ENCODE results near the gene ZNF117.

The ZNF117 gene

GRCh38 chr7:65004575-65004974 is 13.7 kb upstream of the ZNF117 start:
- no peak for DNase-seq
- WGBS (ENCODE audit: insufficient coverage) = 100% methylated on average over 1 of the region's 1 CpG
- H3K4me1 ChIP-seq (ENCODE audit: control extremely low read depth in 1 of 4, control insufficient read depth in 4 of 4, insufficient read depth in 4 of 4, low read length in 3 of 4) = peaks cover 6 to 23% (median 14%) of the 10 kb centered on the region in 4 experiments
- peaks cover 6 to 33% (median 29%) of the 10 kb centered on the region in 4 experiments for H3K36me3 ChIP-seq (ENCODE audit: control insufficient read depth in 4 of 4, insufficient read depth in 4 of 4, low read length in 3 of 4)
- CTCF ChIA-PET = no interaction called here
- H3K27ac ChIP-seq (ENCODE audit: insufficient read depth in 1 of 2, low read depth in 1 of 2, low read length in 2 of 2, poor library complexity in 1 of 2, severe bottlenecking in 2 of 2) = no peak overlapping the region
- POLR2A ChIA-PET = no interaction called here
- no peaks in the 10 kb centered on the region for H3K27me3 ChIP-seq (replicated peaks in 2 of 5; ENCODE audit: control insufficient read depth in 4 of 5, insufficient read depth in 5 of 5, low read length in 4 of 5)
- peak overlapping the region in 2 of 7 experiments; percentile 42 to 91 for H3K4me3 ChIP-seq (ENCODE audit: control insufficient read depth in 1 of 7, extremely low read depth in 1 of 7, insufficient read depth in 4 of 7, low read depth in 2 of 7, low read length in 6 of 7)
- peaks cover 4 to 43% (median 23%) of the 10 kb centered on the region in 5 experiments for H3K9me3 ChIP-seq (ENCODE audit: control extremely low read depth in 1 of 5, control insufficient read depth in 4 of 5, insufficient read depth in 2 of 5, low read depth in 1 of 5, low read length in 4 of 5)

GRCh38 chr7:65002972-65003585 is 12.2 kb upstream of the ZNF117 start:
- Histone ChIP-seq H3K4me1 (ENCODE audit: control extremely low read depth in 1 of 4, control insufficient read depth in 4 of 4, insufficient read depth in 4 of 4, low read length in 3 of 4) (peaks cover 6 to 31% (median 19%) of the 10 kb centered on the region in 4 experiments), H3K36me3 (ENCODE audit: control insufficient read depth in 4 of 4, insufficient read depth in 4 of 4, low read length in 3 of 4) (peaks cover 6 to 45% (median 37%) of the 10 kb centered on the region in 4 experiments), H3K27me3 (replicated peaks in 2 of 5; ENCODE audit: control insufficient read depth in 4 of 5, insufficient read depth in 5 of 5, low read length in 4 of 5) (no peaks in the 10 kb centered on the region), H3K27ac (ENCODE audit: insufficient read depth in 1 of 2, low read depth in 1 of 2, low read length in 2 of 2, poor library complexity in 1 of 2, severe bottlenecking in 2 of 2) (no peak overlapping the region), H3K9me3 (ENCODE audit: control extremely low read depth in 1 of 5, control insufficient read depth in 4 of 5, insufficient read depth in 2 of 5, low read depth in 1 of 5, low read length in 4 of 5) (peaks cover 4 to 56% (median 36%) of the 10 kb centered on the region in 5 experiments), H3K4me3 (ENCODE audit: control insufficient read depth in 1 of 7, extremely low read depth in 1 of 7, insufficient read depth in 4 of 7, low read depth in 2 of 7, low read length in 6 of 7) (no peak overlapping the region)
- no peak for DNase-seq
- POLR2A ChIA-PET = no interaction called here
- no CpG with 5 or more reads among the region's 2 CpGs for WGBS (ENCODE audit: insufficient coverage)
- CTCF ChIA-PET = interaction anchor here (1.9 kb wide), 1 partner anchor 52 kb away, joined by 6 read pairs; no protein-coding TSS in a partner anchor

- WGBS (ENCODE audit: insufficient coverage) = 0% methylated on average over 1 of the region's 1 CpG
- DNase-seq = no peak
- no peak overlapping the region for H3K27ac ChIP-seq (ENCODE audit: insufficient read depth in 1 of 2, low read depth in 1 of 2, low read length in 2 of 2, poor library complexity in 1 of 2, severe bottlenecking in 2 of 2)
- H3K36me3 ChIP-seq (ENCODE audit: control insufficient read depth in 4 of 4, insufficient read depth in 4 of 4, low read length in 3 of 4) = peaks cover 6 to 58% (median 42%) of the 10 kb centered on the region in 4 experiments
- H3K9me3 ChIP-seq (ENCODE audit: control extremely low read depth in 1 of 5, control insufficient read depth in 4 of 5, insufficient read depth in 2 of 5, low read depth in 1 of 5, low read length in 4 of 5) = peaks cover 4 to 72% (median 53%) of the 10 kb centered on the region in 5 experiments
- ChIA-PET POLR2A (no interaction called here), CTCF (no interaction called here)
- peaks cover 5 to 24% (median 14%) of the 10 kb centered on the region in 4 experiments for H3K4me1 ChIP-seq (ENCODE audit: control extremely low read depth in 1 of 4, control insufficient read depth in 4 of 4, insufficient read depth in 4 of 4, low read length in 3 of 4)
- H3K4me3 ChIP-seq (ENCODE audit: control insufficient read depth in 1 of 7, extremely low read depth in 1 of 7, insufficient read depth in 4 of 7, low read depth in 2 of 7, low read length in 6 of 7) = peak overlapping the region in 2 of 7 experiments; percentile 19 to 30
- no peaks in the 10 kb centered on the region for H3K27me3 ChIP-seq (replicated peaks in 2 of 5; ENCODE audit: control insufficient read depth in 4 of 5, insufficient read depth in 5 of 5, low read length in 4 of 5)
Measured at GRCh38 chr7:65001291-65001814, 10.5 kb upstream of the ZNF117 start.

- H3K4me3 ChIP-seq (ENCODE audit: control insufficient read depth in 1 of 7, extremely low read depth in 1 of 7, insufficient read depth in 4 of 7, low read depth in 2 of 7, low read length in 6 of 7) = peak overlapping the region in 3 of 7 experiments; percentile 28 to 36 (median 36)
- peaks cover 3 to 18% (median 8%) of the 10 kb centered on the region in 4 experiments for H3K4me1 ChIP-seq (ENCODE audit: control extremely low read depth in 1 of 4, control insufficient read depth in 4 of 4, insufficient read depth in 4 of 4, low read length in 3 of 4)
- H3K27me3 ChIP-seq (replicated peaks in 2 of 5; ENCODE audit: control insufficient read depth in 4 of 5, insufficient read depth in 5 of 5, low read length in 4 of 5) = no peaks in the 10 kb centered on the region
- peak overlapping the region; percentile 42 to 75 for H3K27ac ChIP-seq (ENCODE audit: insufficient read depth in 1 of 2, low read depth in 1 of 2, low read length in 2 of 2, poor library complexity in 1 of 2, severe bottlenecking in 2 of 2)
- peak; percentile 77 to 96 (median 91) for DNase-seq
- peaks cover 6 to 58% (median 38%) of the 10 kb centered on the region in 4 experiments for H3K36me3 ChIP-seq (ENCODE audit: control insufficient read depth in 4 of 4, insufficient read depth in 4 of 4, low read length in 3 of 4)
- WGBS (ENCODE audit: insufficient coverage) = 89% methylated on average over 6 of the region's 11 CpGs
- H3K9me3 ChIP-seq (ENCODE audit: control extremely low read depth in 1 of 5, control insufficient read depth in 4 of 5, insufficient read depth in 2 of 5, low read depth in 1 of 5, low read length in 4 of 5) = peaks cover 7 to 88% (median 66%) of the 10 kb centered on the region in 5 experiments
- POLR2A ChIA-PET = no interaction called here
- CTCF ChIA-PET = no interaction called here
Measured at GRCh38 chr7:64999165-65000004, 8.5 kb upstream of the ZNF117 start.

GRCh38 chr7:64998865-64999164 is 8.0 kb upstream of the ZNF117 start:
- CTCF ChIA-PET = no interaction called here
- Histone ChIP-seq H3K27ac (ENCODE audit: insufficient read depth in 1 of 2, low read depth in 1 of 2, low read length in 2 of 2, poor library complexity in 1 of 2, severe bottlenecking in 2 of 2) (peak overlapping the region; percentile 42 to 75), H3K27me3 (replicated peaks in 2 of 5; ENCODE audit: control insufficient read depth in 4 of 5, insufficient read depth in 5 of 5, low read length in 4 of 5) (no peaks in the 10 kb centered on the region), H3K4me1 (ENCODE audit: control extremely low read depth in 1 of 4, control insufficient read depth in 4 of 4, insufficient read depth in 4 of 4, low read length in 3 of 4) (peaks cover 3 to 18% (median 8%) of the 10 kb centered on the region in 4 experiments), H3K4me3 (ENCODE audit: control insufficient read depth in 1 of 7, extremely low read depth in 1 of 7, insufficient read depth in 4 of 7, low read depth in 2 of 7, low read length in 6 of 7) (peak overlapping the region in 2 of 7 experiments; percentile 36), H3K36me3 (ENCODE audit: control insufficient read depth in 4 of 4, insufficient read depth in 4 of 4, low read length in 3 of 4) (peaks cover 6 to 54% (median 33%) of the 10 kb centered on the region in 4 experiments), H3K9me3 (ENCODE audit: control extremely low read depth in 1 of 5, control insufficient read depth in 4 of 5, insufficient read depth in 2 of 5, low read depth in 1 of 5, low read length in 4 of 5) (peaks cover 7 to 93% (median 66%) of the 10 kb centered on the region in 5 experiments)
- no peak for DNase-seq
- POLR2A ChIA-PET = no interaction called here
- 99% methylated on average over 7 of the region's 7 CpGs for WGBS (ENCODE audit: insufficient coverage)

GRCh38 chr7:64997927-64998391 is 7.1 kb upstream of the ZNF117 start:
- Histone ChIP-seq H3K9me3 (ENCODE audit: control extremely low read depth in 1 of 5, control insufficient read depth in 4 of 5, insufficient read depth in 2 of 5, low read depth in 1 of 5, low read length in 4 of 5) (peaks cover 7 to 93% (median 73%) of the 10 kb centered on the region in 5 experiments), H3K27me3 (replicated peaks in 2 of 5; ENCODE audit: control insufficient read depth in 4 of 5, insufficient read depth in 5 of 5, low read length in 4 of 5) (no peaks in the 10 kb centered on the region), H3K27ac (ENCODE audit: insufficient read depth in 1 of 2, low read depth in 1 of 2, low read length in 2 of 2, poor library complexity in 1 of 2, severe bottlenecking in 2 of 2) (no peak overlapping the region), H3K36me3 (ENCODE audit: control insufficient read depth in 4 of 4, insufficient read depth in 4 of 4, low read length in 3 of 4) (peaks cover 7 to 55% (median 33%) of the 10 kb centered on the region in 4 experiments), H3K4me1 (ENCODE audit: control extremely low read depth in 1 of 4, control insufficient read depth in 4 of 4, insufficient read depth in 4 of 4, low read length in 3 of 4) (peaks cover 3 to 18% (median 8%) of the 10 kb centered on the region in 4 experiments), H3K4me3 (ENCODE audit: control insufficient read depth in 1 of 7, extremely low read depth in 1 of 7, insufficient read depth in 4 of 7, low read depth in 2 of 7, low read length in 6 of 7) (peak overlapping the region in 2 of 7 experiments; percentile 5 to 36)
- 94% methylated on average over 7 of the region's 8 CpGs for WGBS (ENCODE audit: insufficient coverage)
- ChIA-PET POLR2A (no interaction called here), CTCF (interaction anchor here (0.6 to 1.6 kb wide), 2 partner anchors 8 to 39 kb away, joined by 3 read pairs; partner anchors contain the start of gene ERV3-1)
- DNase-seq = no peak
